Eye (tissue), 1 donor: Measurements from ENCODE around the gene MOB3B.

Experiments used
- DNase-seq: peaks from one replicate; pipeline ENCODE4 v3.0.0-alpha.2; 2015

MOB3B gene

DNA sequence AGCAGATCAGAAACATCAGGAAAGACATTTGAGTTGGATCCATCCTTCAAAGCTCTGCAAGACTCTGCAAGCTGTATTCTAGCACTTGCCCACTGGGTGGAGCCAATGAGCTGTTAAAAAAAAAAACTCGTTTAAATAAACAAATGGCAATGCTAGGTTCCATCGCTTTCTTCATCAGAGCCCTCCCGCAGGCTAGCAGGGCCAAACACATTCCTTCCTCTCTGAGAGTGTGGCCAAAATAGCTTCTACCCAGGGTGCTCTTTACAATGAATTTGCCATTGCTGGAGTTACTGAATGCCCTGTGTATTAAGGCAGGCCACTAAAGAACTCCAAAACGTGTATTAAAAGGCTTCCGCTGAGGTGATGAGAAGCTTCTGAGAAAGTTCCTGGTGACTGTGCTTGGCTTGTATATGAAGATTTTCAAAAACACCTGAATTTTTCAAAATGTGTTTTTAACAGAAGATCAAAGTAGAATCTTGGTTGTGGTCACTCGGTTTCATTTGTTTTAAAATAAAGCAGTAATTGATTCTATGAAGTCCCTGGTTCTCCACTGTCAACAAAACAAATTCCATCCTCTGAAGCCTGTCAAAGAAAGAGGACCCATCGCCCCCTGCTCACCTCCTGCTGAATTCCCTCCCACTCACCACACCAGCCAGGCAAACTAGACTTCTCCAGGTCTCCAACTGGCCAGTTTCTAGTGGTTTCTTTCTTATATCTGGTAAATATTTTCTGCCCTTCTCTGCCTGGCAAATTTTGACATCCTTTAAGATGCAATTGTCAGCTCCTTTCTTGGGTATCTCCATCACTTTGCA lies 196.2 kb downstream of the MOB3B start:
- DNase-seq = peak; percentile 96

DNA sequence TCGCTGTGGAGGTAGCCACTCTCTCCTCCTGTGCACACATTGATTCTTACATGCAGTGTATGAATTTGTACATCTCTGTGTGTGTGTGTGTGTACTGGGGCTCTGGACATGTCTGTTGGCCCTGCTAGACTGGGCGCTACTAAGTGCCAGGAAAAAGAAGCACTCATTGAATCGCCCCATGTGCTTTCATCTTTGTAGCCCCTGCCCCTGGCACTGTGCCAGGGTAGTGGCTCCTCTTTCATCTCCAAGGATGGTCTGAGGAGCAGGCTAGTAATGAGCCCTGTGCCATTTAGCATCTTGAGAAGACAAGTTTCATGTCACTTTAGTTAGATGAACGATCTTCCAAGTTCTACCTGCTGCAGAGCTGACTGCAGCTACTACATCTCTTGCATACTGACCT lies 198.2 kb downstream of the MOB3B start:
- no peak for DNase-seq

DNA sequence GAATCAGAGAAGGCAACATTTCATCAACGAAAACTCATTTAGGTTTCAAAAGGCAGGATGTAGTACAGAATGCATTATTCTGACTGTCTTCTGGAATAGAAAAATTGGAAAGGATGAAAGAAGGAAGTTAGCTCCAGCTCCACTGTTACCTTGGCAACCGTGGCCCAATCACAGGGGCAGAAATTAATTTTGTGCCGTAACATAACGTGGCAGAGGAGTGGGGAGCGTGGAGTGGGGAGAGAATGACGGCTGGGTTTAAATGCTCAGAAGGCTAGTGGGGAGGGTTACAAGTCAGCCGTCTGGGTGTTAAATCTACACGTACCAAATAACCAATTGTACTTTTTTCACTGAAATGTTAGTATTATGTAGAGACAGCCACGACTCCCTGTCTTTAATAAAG lies 200.3 kb downstream of the MOB3B start:
- DNase-seq = no peak

DNA sequence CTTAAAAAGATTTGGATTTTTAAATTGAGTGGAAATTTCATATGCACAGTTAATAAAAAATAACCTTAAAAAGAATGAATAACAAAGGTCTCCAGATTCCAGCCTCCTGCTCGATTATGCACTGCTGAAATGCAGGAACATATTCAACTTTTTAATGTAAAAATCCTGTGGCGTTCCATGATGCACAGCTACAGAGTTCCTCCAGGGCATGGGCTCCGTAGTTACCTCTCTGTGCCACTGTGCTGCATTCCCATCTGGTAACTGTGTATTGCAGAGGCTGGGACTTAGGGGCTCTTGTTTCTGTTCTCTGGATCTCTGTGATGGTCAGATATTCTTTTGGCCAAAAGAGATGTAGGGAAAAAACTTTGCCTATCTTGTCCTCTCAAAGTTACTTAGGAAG lies 201.1 kb downstream of the MOB3B start:
- no peak for DNase-seq

DNA sequence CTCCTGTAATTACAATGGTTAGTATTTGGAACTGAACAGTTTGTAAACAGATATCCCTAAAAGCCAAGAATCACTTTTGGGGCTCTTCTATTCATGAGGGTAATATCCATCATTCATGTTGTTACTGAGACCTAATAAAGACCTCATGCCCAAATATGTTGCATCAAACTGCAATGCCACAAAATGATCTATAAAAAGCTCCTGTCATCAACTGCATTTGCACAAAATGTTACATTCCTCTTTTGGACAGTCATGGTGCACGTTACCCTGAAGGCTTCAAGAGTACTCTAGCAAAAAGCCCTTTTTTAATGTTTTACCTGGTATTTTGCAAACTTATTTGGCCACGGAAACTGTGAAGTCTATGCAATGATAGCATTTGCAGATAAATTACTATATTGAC lies 218.4 kb downstream of the MOB3B start:
- no peak for DNase-seq

DNA sequence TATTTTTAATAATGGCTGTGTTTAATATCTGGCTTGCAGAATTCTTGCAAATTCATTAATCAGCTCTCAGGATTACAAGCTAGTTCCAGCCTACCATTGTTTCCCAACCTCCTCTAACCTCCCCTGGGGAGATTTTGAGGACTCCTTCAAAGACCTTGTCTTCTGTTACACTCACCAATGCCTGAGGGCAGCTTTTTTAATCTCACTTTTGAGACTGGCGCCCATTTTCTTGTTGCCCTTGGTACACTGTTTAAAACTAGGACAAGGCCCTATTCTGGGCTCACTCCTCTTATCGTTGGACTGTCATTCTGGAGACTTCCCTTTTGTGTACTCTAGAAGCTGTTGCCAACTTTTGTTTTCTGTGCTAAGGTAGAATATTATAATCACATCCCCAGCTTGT lies 219.0 kb downstream of the MOB3B start:
- DNase-seq = no peak

DNA sequence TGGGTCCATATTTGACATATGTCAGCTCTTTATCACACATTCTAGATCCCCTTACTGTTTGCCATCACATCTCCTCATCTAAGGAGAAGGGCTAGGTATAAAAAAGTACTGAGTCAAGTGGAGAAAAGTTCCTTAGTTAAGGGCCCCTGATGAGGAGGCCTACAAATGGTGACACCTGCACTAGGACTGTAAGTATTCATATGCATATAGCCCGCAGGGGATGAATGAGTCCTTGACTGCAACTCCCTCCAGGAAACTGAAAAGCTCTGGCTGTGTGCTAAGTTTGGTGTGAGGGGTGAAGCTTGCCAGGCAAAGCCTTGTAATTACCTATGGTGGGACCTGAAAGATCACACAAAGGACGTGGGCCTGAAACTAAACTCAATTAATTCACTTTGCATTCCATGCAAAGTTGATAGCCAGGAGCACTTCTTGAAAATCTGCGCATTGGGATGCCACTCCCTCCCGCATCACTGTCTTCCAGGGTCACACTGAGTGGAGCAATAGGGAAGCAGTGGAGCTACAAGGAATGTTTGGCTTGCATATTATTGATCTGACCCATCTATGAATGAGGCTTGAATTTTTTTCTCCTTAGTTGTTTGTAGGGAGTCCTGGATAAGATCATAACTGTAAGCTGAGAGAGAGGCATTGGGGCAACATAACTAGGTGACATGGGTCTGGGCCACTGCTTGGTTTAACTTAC lies 220.8 kb downstream of the MOB3B start:
- no peak for DNase-seq

DNA sequence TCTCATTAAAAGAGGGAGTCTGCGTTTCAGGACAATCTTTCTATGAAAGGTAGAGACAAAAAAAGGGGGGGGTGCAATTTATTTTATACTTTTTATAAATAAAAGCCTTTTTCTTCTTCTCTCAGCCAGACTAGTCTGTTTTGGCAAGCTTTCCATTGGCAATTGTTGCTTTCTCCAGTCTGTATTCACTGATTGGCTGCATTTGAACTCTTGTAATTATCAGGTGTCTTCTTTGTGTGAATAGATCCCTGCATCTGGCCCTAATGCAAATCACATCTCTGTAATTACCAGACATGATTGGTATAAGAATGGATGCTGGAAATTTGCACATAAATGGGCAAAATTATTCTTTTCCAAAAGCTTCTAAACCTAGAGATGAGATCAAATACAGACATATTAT lies 225.1 kb downstream of the MOB3B start:
- no peak for DNase-seq

DNA sequence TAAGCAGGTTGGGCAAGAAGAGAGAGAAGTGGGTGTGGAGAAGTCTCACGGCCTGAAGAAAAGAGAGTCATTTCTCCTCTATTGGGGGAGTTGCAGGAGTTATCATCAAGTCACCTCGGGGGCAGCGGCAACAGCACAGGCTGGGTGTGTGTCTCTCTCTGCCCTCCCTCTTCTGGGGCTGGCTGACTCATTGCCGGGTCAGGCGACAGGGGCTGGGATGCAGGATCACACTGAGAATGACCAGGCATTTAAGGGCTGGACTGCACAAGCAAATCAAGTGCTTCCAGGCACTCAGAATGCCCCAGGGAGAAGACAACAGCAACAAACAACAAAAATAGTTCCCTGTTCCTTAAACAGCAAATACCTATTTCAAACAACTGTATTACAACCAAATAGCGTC lies 226.4 kb downstream of the MOB3B start:
- no peak for DNase-seq

DNA sequence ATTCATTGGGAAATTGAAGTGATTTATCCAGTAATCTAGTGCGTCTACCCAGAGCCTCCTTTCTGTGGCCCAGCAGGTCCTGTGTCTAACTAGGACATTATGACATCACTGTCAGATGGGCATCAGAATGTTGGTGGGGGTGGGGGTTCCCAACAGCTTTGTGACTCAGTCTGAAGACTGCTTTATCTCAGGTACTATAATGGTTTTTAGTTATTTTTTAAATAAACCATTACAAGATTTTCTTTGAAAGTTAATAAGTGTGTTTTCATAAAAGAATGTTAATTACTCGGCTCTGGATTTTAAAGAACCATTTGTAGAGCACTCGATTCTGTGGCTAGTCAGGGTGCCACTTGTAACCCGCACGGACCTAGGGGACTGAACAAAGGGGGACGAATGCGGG lies 232.6 kb downstream of the MOB3B start, which contains the start of gene EQTN:
TSS of gene EQTN (minus strand) at position 101 of the 400 bp plus-strand sequence. CDS start at position 6, 95 bp downstream.
- DNase-seq = no peak

DNA sequence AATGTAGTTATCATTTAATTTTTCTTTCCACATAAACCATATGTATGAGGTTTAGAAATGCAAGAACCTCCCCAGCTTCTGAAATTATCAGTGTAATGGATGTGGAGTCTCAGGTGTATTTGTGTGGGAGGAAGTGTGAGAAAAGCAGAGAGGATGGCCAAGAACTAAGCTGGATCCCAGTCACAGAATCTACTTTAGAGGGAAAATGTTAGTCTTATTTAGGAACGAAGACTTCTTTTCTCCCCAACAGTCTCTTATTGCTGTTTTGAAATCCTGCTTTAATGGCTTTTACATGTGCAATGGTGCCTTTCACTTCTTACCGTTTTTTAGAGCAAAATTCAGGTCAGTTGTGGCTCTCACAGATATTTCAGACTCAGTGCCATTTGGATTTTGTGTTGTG lies 235.6 kb downstream of the MOB3B start:
- DNase-seq = no peak

DNA sequence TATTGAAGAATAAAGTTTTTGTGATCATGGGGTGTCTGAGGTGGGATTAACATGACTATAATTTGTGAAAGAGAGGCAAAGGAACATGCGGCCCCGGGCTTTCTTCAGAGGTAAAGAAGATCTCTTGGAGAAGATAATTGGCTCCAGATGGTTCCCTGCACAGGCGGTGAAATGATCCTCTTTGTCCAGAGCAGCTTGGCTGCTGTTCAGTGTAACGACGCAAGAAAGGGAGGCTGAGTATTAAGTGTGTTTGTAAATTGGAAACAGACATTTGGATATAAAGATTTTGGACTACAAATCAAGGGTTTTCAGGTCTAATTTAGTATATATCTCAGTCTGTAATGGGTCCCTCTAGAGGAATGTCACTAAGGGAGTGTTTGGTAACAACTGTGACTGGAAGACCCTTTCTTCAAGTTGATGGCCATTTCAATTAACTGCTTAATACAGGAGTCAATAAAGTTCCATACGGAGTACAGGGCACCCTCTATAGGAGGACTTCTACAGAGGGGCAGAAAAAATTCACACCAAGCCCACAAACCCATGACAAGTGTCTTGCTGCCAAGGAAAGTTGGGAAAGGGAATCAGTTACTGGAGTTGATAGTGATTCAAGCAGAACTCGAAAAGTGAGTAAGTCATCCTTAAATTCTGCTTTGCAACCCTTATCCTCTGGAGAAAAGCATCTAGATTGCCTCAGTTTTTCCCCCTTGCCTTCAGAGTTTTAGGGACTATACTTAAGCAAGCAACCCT lies 236.8 kb downstream of the MOB3B start:
- DNase-seq = peak; percentile 30

DNA sequence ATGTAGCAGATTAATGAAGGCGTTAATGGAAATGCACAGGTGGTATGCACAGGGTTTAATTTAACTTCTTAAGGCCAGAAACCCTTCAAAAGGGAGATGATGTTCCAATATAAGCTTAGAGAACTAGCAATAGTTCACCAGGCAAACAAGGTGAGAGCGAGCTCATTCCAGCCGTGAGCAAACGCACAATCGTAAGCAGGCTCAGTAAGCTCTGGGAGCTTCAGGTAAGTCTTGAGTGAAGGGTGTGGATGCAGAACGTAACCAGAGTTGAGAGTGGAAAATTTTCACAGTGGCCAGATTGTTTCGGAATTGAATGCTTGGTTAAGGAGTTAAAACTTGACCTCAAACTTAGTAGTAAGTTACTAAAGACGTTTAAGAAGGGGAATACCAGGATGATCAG lies 238.3 kb downstream of the MOB3B start:
- no peak for DNase-seq

DNA sequence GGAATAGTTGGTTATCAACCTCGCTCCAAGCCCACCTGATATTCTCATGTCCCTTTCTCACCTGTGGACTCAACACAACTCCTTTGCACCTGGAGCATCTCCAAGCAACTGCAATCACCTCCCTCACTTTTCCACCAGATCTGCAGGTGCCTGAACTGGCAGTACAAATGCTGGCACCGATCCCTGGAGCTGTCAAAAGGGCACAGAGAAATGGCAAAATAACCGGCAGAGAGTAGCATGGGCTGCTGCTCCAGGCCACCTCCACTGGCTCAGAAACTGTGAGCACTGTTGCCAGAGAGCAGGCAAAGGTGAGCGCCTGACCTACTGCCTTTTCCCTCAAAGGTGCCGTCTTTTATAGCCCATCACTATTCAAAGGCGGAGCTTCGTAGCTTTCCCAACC lies 247.3 kb downstream of the MOB3B start:
- no peak for DNase-seq

DNA sequence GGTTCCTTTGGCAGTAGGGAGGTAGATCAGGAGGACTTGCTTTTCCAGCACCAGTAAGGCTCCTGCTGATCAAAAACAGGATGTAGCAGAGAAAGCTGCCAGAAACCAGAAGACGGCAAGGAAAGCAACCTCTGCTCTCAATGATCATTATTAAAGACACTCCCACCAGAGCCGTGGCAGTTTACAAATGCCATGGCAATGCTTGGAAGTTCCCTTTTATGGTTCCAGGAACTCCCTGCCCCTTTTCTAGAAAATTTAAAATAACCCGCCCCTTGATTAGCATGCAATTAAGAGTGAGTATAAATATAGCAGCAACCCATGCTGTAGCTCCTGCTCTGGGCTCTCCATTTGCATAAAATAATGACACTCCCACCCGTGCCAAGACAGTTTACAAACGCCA lies 248.8 kb downstream of the MOB3B start:
- no peak for DNase-seq

DNA sequence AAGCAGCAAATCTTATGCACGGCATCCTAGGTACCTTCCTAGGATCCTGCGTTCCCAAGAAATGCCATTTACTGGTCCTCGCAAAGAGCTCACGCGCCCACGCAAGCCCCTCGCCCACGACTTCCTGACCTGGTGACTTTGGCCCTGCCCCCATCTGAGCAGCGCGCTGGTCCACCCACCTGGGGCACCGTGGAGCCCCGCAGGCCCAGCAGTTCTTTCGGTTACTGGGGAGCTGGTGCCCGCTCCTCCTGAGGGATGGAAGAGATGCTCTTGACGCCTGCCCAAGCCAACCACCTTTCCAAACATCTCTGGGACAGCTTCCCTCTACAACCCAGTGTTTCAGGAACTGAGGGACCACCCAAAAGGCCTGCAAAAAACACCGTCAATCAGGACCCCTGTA lies 249.4 kb downstream of the MOB3B start:
- DNase-seq = no peak

DNA sequence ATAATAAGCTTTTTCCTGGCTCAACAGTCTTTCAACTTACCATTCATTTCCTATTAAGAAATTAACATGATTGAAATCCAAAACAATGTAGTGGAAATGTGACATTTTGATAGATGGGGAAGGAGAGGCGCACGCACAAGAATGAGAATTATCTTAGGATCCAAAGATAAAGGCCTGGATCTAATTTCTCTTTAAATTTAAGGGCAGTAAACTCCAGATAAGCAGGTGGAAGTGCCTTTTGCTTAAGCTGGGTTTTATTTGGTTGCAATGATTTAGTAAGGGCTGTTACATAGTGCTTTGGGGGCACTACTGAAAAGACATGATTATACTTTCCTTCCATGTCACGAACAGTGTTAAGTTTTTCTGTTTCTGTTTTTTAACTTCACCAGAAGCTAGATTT lies 250.0 kb downstream of the MOB3B start:
- no peak for DNase-seq

DNA sequence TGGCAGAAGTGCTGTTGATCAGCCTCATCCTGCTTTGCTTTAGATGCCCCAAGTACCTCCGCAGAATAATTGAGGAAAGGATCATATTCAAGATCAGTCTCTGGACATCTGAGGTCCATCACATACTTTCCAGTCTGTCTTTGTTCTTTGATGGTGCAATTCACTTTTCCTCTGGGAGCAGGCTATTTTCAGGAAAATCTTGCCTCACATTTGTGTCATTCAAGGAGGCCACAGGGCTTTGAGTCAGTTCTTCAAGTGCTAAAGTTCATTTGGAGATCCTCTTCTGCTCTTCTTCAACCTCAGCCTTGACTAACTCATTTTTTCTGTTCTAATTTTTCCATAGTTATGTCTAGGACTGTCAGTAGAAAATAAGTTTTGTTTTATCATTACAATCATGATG lies 251.2 kb downstream of the MOB3B start:
- no peak for DNase-seq

DNA sequence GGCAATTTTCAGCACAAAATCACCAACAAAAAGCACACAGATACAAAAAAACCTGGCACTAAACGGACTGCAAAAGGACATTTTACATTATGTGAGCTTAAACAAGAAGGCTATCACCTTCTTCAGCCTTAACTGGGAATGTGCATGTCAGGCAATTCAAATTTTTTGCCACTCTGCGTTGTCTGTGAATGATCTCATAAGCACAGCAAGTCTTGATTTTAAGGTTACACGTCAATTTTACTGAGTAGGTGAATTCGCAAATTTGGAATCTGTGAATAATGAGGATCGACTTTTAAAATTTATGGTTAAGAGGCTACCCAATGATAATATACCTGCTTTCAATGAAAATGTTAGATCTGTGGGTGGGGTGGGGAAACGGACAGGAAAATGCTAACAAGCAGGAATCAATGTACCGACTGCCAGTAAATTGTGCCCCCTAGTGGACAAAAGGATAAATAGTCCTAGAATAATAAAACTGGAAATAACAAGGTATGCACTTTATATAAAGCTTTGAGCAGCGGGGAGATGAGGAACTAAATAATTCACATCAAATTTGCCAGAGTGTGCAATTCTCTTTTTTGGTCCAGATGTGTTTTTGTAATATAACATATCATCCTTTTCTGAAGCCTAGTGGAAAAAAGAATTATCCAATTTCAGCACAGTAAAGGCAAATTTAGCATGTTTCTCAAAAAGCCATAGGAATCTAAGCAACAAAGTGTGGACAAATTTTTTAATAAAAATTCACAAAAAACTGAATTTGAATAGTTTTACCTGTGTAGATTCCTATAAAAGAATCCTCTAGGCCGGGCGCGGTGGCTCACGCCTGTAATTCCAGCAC lies 253.2 kb downstream of the MOB3B start:
- DNase-seq = peak; percentile 87
